ENCODE results near the gene MAP3K9.
"Not testable (repeated sequence)": the region's sequence is repeated elsewhere in the genome, so short reads cannot be mapped to it uniquely, and the experiment has no call there.

The MAP3K9 gene

DNA sequence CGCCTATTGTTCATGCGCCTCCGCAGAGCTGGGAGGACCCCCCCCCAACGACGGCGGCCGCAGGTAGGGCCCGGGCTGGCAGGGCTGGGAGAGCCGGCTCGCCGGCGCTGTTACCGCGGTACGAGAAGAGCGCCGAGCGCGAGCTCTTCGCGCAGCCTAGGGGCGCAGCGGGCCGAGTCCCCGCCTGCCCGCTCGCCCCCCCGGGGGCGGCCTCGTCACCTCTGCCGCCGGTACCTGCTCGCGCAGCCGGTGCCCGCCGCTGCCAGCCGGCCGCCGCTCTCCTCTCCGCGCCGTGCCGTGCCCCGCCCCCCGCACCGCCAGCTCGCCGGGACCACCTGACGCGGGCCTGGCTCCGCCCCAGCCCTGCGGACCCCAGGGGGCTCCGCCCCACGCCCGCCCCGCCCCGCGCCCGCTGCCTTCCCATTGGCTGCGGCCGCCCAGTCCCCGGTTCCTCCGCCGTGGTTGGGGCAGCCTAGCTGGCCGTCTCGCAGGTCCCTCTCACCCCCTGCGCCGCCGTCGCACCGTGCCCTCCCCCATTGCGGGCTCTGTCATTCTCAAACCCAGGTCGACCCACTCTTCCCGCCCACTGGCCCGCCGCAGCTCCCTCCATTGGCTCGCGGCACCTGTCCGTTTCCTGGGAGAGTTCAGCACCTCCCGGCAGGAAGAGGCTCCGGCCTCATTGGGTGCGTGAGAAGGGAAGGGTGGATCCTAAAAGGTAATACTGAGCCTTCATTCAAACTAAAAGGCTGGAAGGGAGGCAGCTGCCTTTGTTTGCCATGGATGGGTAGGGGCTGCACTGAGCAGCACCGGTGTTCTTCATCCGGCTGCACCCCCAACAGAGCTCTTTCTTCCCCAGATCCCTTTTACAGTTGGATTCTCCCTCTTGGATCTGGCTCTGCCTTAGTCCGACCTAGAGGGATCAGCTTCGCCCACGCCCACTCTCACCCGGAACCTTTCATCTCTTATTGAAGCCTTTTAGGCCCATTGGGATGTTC lies at the start of gene MAP3K9:
Gene MAP3K9 (minus strand): TSS at position 289 of the 995 bp plus-strand sequence. CDS start 342 bp downstream, outside the sequence.
- peak; percentile 74 to 81 for DNase-seq (ENCODE audit: low read depth in 2 of 2)

DNA sequence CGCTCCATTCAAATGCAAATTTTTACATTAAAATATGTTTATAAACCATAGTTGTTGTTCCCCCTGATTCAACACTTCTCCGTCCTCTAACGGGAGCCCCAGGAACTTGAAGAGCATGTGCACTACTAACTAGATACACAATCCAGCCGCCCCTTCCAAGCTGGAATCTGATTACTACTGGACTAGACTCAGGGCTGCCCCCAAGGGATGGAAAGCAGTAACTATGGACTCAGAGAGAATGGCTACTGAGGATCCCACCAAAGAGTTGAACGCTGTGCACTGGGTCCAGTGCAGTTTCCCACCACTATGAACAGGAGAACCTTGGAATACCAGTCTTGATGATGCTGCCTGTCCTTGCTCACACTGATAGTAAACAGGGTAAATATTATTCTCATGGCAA lies 49.3 kb upstream of the MAP3K9 start:
- DNase-seq (ENCODE audit: low read depth in 2 of 2) = no peak

- no peak for DNase-seq (ENCODE audit: low read depth in 2 of 2)
Observed at GRCh38 chr14:70857496-70857890, 48.2 kb upstream of the MAP3K9 start.

GRCh38 chr14:70856851-70857495 lies 47.7 kb upstream of the MAP3K9 start:
- no peak for DNase-seq (ENCODE audit: low read depth in 2 of 2)

- no peak for DNase-seq (ENCODE audit: low read depth in 2 of 2)
Observed at GRCh38 chr14:70855486-70855885, 46.2 kb upstream of the MAP3K9 start.

DNA sequence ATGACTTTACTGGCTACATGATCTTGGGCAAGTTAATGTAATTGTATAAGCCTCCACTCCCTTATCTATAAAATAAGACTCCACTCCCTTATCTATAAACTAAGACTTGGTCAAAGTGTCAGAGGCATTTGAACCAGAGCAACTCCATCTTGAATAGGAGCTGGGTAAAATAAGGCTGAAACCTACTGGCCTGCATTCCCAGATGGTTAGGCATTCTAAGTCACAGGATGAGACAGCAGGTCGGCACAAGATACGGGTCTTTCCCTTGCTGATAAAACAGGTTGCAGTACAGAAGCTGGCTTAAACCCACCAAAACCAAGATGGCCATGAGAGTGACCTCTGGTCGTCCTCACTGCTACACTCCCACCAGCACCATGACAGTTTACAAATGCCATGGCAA lies 44.3 kb upstream of the MAP3K9 start:
- not testable (repeated sequence) for DNase-seq (ENCODE audit: low read depth in 2 of 2)

DNA sequence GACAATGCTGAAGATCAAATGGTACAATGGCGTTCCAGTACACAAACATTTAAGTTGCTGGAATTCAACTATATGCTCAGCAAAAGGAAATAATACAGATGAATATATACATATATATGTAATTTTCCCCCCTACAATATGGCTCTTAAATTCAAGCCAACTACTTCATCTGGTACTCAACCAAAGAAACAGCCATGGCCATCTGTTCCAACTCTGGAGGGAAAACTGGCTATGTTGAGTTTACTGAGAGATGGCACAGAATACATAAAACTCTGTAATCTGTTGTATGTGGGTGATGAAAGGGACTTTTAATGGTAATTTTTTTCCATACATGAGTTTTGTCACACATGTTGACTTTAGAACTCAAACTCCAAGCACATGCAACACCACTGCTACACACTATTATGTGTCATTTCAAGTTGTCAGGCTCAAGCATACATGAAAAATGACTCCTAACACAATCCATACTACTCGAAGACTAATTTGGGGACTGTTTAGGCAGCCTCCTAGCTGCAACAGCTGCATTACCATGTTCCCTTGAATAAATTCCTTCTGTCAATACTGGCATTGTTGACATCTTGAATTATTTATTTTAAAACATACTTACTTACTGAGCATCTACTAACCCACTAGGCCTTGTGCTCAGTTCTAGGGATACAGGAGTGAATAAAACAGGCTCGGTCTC lies 38.2 kb upstream of the MAP3K9 start:
- no peak for DNase-seq (ENCODE audit: low read depth in 2 of 2)

DNA sequence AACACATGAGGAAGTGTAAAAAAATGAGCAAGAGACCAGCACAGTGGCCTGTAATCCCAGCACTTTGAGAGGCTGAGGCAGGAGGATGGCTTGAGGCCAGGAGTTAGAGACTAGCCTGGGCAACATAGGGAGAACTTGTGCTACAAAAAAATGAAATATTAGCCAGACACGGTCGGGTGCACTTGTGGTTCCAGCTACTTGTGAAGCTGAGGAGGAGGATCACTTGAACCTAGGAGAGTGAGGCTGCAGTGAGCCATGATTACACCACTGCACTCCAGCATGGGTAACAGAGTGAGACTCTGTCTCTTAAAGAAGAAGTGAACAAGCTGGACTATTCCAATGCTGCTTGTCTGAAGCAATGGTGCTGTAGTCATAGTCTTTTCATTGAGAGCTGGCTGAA lies 36.3 kb upstream of the MAP3K9 start:
- DNase-seq (ENCODE audit: low read depth in 2 of 2) = no peak

- DNase-seq (ENCODE audit: low read depth in 2 of 2) = no peak
Observed at GRCh38 chr14:70842851-70843462, 33.6 kb upstream of the MAP3K9 start.

DNA sequence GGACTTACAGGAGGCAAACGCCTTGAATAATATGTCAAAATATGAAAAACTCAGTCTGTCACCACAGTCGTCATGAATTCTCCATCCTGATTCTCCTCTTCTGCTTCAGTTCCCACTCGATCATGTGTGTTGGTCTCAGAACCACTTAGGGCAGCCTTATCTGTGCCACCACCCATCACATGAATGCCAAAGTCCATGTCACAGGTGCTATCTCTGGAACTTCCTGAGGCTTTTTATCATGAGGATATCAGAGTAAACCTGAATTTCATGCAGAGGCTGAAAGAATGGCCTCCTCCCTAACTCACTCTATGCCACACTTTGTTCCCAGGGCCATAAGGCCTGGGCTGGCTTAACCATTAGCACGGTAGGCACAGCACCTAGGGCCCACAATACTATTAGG lies 28.8 kb upstream of the MAP3K9 start:
- DNase-seq (ENCODE audit: low read depth in 2 of 2) = no peak

GRCh38 chr14:70836946-70837345 lies 27.6 kb upstream of the MAP3K9 start:
- no peak for DNase-seq (ENCODE audit: low read depth in 2 of 2)

DNA sequence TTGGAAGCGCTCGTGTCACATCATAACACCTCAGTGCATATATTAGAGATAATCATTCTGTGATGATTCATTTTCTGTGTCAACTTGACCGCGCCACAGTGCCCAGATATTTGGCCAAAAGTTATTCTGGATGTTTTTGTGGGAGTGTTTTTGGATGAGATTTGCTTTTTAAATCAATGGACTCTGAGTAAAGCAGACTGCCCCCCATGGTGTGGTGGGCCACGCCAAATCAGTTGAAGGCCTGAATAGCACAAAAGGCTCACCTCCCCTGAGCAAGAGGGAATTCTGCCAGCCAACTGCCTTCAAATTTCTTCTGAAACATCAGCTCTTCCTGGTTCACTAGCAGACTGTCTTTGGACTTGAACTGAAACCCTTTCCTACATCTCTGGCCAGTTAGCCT lies 24.6 kb upstream of the MAP3K9 start:
- no peak for DNase-seq (ENCODE audit: low read depth in 2 of 2)

GRCh38 chr14:70832561-70833305 lies 23.4 kb upstream of the MAP3K9 start:
- DNase-seq (ENCODE audit: low read depth in 2 of 2) = no peak

- DNase-seq (ENCODE audit: low read depth in 2 of 2) = no peak
Observed at GRCh38 chr14:70830998-70831781, 21.9 kb upstream of the MAP3K9 start.

DNA sequence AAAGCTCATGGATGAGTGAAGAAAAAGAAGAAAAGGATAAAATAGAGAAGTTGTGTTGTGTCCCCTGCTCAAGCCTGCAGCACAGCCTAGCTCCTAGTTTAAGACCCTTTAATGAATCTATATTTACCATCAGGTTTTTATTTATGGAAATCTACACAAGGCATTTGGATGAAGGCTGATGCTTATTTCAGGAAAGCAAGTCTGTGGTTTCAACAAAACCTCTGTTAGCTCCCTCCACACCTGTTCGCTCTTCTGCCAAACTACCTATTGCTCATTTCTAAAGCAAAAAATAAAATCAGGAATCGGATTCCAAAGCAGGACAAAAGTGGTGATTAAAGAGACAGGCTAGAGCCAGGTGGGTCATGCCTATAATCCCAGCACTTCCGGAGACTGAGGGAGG lies 18.9 kb upstream of the MAP3K9 start:
- DNase-seq (ENCODE audit: low read depth in 2 of 2) = no peak

DNA sequence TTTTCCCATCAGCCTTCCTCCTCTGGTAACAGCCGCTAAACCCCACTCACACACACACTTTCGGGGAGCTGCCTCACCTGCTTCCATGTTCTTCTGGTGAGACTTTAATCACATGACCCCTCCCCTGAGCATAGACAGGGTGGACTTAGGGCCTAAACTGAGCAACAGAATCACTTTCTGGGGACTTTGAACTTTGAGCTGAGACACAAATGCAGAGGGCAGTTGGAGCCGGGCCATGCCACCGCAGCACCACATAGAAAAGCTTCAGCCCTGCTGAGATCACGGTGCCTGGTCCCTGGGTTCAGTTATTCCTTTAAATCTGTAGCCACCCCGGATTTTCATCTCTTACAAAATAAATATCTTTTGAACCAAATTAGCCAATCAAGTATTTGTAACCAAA lies 18.4 kb upstream of the MAP3K9 start:
- DNase-seq (ENCODE audit: low read depth in 2 of 2) = no peak

GRCh38 chr14:70827347-70827746 lies 18.0 kb upstream of the MAP3K9 start:
- DNase-seq (ENCODE audit: low read depth in 2 of 2) = no peak

- no peak for DNase-seq (ENCODE audit: low read depth in 2 of 2)
Observed at GRCh38 chr14:70823281-70823680, 14.0 kb upstream of the MAP3K9 start.

DNA sequence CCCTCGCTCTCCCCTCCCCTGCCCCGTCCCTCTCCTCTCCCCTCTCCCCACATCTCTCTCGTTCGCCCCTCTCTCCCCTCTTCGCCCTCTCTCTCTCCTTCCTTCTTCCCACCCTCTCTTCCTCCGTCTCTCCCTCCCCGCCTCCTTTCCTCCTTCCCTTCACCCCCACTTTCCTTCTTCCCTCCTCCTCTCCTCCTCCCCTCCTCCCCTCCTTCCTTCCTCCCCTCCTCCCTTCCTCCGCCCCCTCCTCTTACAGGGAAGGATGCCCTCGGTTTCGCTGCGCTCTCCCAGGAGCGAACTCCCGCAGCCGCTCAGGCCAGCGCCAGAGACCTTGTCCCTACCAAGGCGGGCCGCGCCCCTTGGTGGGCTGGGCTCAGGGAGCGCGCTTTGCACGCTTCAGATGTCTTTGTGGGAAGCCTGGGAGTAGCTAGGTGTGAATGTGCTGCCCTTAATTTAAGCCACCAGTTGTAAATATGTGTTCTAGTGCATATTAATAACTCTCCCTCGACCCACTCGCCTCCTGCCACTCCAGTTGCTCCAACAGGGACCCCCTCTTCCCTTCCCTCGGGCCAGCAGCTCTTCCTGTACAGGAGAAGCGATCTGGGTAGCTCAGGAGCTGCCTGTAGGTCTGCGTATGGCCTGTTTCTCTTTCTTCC lies 13.3 kb upstream of the MAP3K9 start:
- no peak for DNase-seq (ENCODE audit: low read depth in 2 of 2)

Data from stimulated activated CD8-positive, alpha-beta memory T cell treated with anti-CD3 and anti-CD28 coated beads, Interleukin-15, amount 100 ng/mL, for 4 hours (primary cell).